COR-L47 (cell line): ENCODE measurements around the gene INPP5A.

Source experiments
- DNase-seq: peaks from one replicate; lab custom pipeline; 2025; lab: John Stamatoyannopoulos, UW

The INPP5A gene

DNA sequence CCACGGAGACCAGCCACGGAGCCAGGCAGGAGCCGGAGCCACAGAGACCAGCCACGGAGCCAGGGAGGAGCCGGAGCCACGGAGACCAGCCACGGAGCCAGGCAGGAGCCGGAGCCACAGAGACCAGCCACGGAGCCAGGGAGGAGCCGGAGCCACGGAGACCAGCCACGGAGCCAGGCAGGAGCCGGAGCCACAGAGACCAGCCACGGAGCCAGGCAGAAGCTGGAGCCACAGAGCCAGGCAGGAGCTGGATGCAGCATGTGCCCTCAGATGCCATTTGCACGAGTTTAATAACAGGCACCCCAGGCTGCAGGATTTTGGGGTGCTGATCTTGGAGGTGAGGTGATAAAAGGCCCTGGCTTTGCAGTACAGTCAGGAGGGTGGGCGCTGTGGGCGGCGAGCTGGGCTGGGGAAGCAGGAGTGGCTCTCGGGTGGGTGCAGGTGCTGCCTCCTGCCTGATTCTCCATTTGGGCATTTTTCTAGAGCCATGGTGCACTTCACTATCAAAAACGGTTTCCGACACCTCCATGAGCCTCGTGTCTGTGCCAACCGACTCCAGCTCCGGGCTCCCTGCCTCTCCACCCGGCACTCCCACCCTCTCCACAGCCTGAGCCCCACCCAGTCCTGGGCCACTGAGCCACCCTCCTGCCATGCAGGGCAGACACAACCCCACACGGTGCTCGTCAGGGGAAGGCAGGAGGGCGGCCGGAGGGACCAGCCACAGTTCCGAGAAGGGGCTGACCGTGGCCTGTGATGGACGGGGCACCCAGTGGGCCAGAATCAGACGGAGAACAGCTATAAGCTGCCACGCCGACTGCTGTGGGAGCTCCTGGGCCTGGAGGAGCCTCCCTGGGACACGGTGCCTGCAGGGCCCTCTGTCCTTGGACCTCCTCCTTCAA lies 289.2 kb downstream of the INPP5A start:
- DNase-seq, result no peak

DNA sequence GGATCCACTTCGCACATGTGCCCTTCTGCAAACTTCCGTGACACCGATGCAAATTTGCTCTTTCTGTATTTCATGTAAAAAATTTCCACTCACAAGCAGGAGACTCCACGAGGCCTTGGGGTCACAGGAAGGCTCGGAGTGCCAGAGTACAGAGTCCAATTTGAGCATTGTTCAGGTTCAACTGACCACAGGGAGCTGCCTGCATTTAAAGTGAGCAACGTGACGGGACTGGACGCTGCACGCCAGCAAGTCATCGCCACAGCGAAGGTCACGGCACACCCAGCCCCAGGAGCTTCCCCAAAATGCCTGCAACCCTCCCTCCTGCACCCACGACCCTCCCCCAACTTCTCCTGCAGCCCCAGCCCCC lies 289.8 kb downstream of the INPP5A start:
- no peak for DNase-seq

GRCh38 chr10:132827861-132828539 lies 290.4 kb downstream of the INPP5A start:
- DNase-seq, result no peak

GRCh38 chr10:132828681-132829080 lies 291.1 kb downstream of the INPP5A start:
- DNase-seq, result no peak

GRCh38 chr10:132829403-132829802 lies 291.8 kb downstream of the INPP5A start:
- DNase-seq, result no peak

DNA sequence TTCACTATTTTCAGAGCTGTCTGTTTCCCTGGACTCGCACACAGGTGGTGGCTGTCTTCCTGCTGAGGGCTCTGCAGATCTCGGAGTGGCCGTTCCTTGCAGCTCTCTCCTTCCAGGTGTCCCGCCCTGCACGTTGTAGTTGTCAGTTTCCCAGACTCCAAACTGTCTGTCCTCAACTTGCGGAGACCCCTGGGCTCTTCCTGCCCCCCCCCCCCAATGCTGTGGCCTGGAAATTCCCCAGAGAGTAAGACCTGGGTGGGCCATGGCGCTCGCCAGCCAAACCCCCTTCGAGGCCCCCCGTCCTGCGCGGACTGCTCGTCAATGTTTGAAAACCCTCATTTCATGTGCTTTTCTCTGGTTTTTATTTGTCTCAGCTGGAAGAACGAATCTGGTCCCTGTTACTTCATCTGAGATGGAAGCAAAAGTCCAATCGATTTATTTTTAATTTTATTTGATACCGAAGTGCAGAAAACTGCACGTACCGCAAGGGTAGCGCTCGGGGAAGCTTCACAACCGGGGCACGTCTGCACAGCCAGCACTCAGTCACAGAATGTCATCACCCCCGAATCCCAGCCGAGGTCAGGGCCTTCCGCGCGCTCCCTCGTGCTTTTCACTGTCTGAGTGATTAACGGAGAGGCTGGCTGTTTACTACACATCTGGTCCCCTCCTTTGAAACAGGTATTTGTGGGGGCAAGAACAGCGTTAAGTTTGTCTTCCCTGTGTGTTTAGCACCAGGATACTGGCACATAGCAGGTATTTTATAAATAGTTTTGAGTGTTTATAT lies 294.8 kb downstream of the INPP5A start:
- no peak for DNase-seq
